PC-3 (cell line): Measurements from ENCODE around the gene CFH. TPM values are rescaled to one million over a fixed set of nuclear protein-coding genes. Genes with fewer than 3 reads are reported as not detected.
A peak's percentile ranks its signal among the peaks of the same experiment; 100 is the strongest.

Experiments
- ATAC-seq: fragments of 200-7000 bp; cut with Tn5 transposase; 2 replicates; pipeline ENCODE4 v1.9.1; 2020; ENCODE audit warnings: mild to moderate bottlenecking, moderate library complexity
- BruUV-seq: library from RNA; stranded (reverse); fragments of 400-500 nt; replicated peaks from 2 replicates; lab custom pipeline; 2021; lab: Mats Ljungman, UMichigan
- CTCF ChIA-PET: fragments of 300-600 bp; sonication (Branson Sonifier 250); formaldehyde crosslinking; loops from one replicate; lab custom pipeline; 2022; ENCODE audit warnings: antibody characterized with exemption; lab: Charles Lee
- POLR2A ChIA-PET: fragments of 300-600 bp; sonication (Branson Sonifier 250); formaldehyde crosslinking; loops from one replicate; lab custom pipeline; 2022; ENCODE audit warnings: antibody characterized with exemption; ENCODE audit not compliant: unreplicated experiment; lab: Charles Lee
- DNase-seq: peaks from one replicate; pipeline ENCODE4 v3.0.0-alpha.2; 2015
- H2AFZ ChIP-seq: fragments of 300-600 bp; sonication (generic); 2 replicates; pipeline ENCODE4 v1.6.0; 2016; ENCODE audit warnings: antibody characterized with exemption, low read length
- H3F3A ChIP-seq: fragments of 300-600 bp; sonication (generic); one replicate; pipeline ENCODE4 v1.6.0; 2017; ENCODE audit warnings: antibody characterized with exemption, low read length, control low read depth, mild to moderate bottlenecking; ENCODE audit not compliant: unreplicated experiment
- H3K27ac ChIP-seq: fragments of 300-600 bp; sonication (generic); 2 replicates; pipeline ENCODE4 v1.5.1; 2016; ENCODE audit warnings: mild to moderate bottlenecking, low read length
- H3K27me3 ChIP-seq: fragments of 300-600 bp; sonication (generic); 2 replicates; pipeline ENCODE4 v1.6.1; 2016; ENCODE audit warnings: low read length, mixed read lengths
- H3K36me3 ChIP-seq: fragments of 300-600 bp; sonication (generic); 2 replicates; pipeline ENCODE4 v1.6.1; 2016; ENCODE audit warnings: low read depth, mixed run types, low read length, mixed read lengths
- H3K4me1 ChIP-seq: fragments of 300-600 bp; sonication (generic); 2 replicates; pipeline ENCODE4 v1.5.1; 2016; ENCODE audit warnings: low read length; ENCODE audit not compliant: insufficient read depth
- H3K4me2 ChIP-seq: fragments of 300-600 bp; sonication (generic); 2 replicates; pipeline ENCODE4 v1.6.0; 2016; ENCODE audit warnings: low read length
- H3K4me3 ChIP-seq: fragments of 300-600 bp; sonication (generic); 2 replicates; pipeline ENCODE4 v1.5.1; 2016; ENCODE audit warnings: mild to moderate bottlenecking, low read length, mixed read lengths
- H3K79me2 ChIP-seq: fragments of 300-600 bp; sonication (generic); 2 replicates; pipeline ENCODE4 v1.6.1; 2017; ENCODE audit warnings: low read length, mixed read lengths
- H3K9ac ChIP-seq: fragments of 300-600 bp; sonication (generic); 2 replicates; pipeline ENCODE4 v1.6.0; 2016; ENCODE audit warnings: mild to moderate bottlenecking, low read length
- H3K9me2 ChIP-seq: fragments of 300-600 bp; sonication (generic); replicated peaks from 2 replicates; pipeline ENCODE4 v1.6.1; 2016; ENCODE audit warnings: mixed run types, low read length, mixed read lengths
- H3K9me3 ChIP-seq: fragments of 300-600 bp; sonication (generic); 2 replicates; pipeline ENCODE4 v1.6.1; 2016; ENCODE audit warnings: low read length, mixed read lengths
- H4K20me1 ChIP-seq: fragments of 300-600 bp; sonication (generic); 2 replicates; pipeline ENCODE4 v1.6.1; 2016; ENCODE audit warnings: low read length, mixed read lengths
- EZH2 ChIP-seq: fragments of 300-600 bp; sonication (generic); IDR thresholded peaks from one replicate; pipeline ENCODE4 v1.6.1; 2017; ENCODE audit warnings: antibody characterized with exemption, mild to moderate bottlenecking, low read length; ENCODE audit not compliant: unreplicated experiment
- EZH2phosphoT487 ChIP-seq: fragments of 300-600 bp; sonication (generic); IDR thresholded peaks from 2 replicates; pipeline ENCODE4 v1.6.1; 2018; ENCODE audit warnings: mild to moderate bottlenecking, antibody characterized with exemption, low read length, borderline replicate concordance
- intact Hi-C: fragments of 100-400 bp; cut with micrococcal nuclease; formaldehyde crosslinking; loops from 2 replicates; pipeline ENCODE4 v1.9.0; 2023
- total RNA-seq: library from RNA; depleted of rRNA; stranded (reverse); fragments of >200 nt; gene quantifications from 2 replicates; pipeline ENCODE4 v1.2.3, GENCODE V29; 2014
- TF ChIP-seq, protein P1 (sequence below): fragments of 300-600 bp; sonication (generic); conservative IDR thresholded peaks from 2 replicates; pipeline ENCODE4 v1.5.1; 2017; ENCODE audit warnings: antibody characterized with exemption, low read depth, mild to moderate bottlenecking, low read length

Gene CFH
- total RNA-seq, 1 experiment from 2014 or later, result 0.80 TPM

DNA sequence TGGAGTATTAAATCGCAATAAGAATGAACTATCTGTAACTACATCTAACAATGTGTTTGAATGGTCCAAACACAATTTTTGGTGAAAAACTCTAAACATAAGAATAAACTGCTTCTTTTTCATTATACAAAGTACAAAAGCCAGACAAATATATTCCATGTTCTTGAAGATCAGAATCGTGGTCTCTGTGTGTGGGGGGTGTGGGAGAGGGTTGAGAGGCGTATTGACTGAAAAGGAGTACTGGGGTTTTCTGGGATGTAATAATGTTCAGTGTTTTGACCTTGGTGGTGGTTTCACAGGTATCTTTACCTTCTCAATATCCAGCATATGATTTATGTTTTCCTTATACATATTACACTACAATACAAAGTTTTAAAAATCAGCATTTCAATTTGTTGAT is 764 bp upstream of the CFH start:
- DNase-seq (no peak), ATAC-seq (no peak)
- no peak overlapping the region for H3K9ac ChIP-seq
- H3F3A ChIP-seq, result no peaks in the 10 kb centered on the region
- no TSS peak for BruUV-seq
- H3K79me2 ChIP-seq, result no peaks in the 10 kb centered on the region
- no peaks in the 10 kb centered on the region for H3K9me3 ChIP-seq
- H3K4me2 ChIP-seq, result 0 out of 2 replicates have a peak overlapping the region, but pooled peaks have one; percentile 62
- no peaks in the 10 kb centered on the region for H3K27me3 ChIP-seq
- TF ChIP-seq, protein P1, sequence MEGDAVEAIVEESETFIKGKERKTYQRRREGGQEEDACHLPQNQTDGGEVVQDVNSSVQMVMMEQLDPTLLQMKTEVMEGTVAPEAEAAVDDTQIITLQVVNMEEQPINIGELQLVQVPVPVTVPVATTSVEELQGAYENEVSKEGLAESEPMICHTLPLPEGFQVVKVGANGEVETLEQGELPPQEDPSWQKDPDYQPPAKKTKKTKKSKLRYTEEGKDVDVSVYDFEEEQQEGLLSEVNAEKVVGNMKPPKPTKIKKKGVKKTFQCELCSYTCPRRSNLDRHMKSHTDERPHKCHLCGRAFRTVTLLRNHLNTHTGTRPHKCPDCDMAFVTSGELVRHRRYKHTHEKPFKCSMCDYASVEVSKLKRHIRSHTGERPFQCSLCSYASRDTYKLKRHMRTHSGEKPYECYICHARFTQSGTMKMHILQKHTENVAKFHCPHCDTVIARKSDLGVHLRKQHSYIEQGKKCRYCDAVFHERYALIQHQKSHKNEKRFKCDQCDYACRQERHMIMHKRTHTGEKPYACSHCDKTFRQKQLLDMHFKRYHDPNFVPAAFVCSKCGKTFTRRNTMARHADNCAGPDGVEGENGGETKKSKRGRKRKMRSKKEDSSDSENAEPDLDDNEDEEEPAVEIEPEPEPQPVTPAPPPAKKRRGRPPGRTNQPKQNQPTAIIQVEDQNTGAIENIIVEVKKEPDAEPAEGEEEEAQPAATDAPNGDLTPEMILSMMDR, result no peak
- TF ChIP-seq EZH2 (no peak), EZH2phosphoT487 (no peak)
- H3K4me1 ChIP-seq, result peaks cover 7% of the 10 kb centered on the region; the same call in 1 of the 2 replicates
- no peaks in the 10 kb centered on the region for H3K36me3 ChIP-seq
- intact Hi-C loops, result loop anchor here (5.0 kb wide), 1 partner anchor 169 kb away; no protein-coding TSS in a partner anchor
- ChIA-PET CTCF (no interaction called here), POLR2A (no interaction called here)
- H3K4me3 ChIP-seq, result no peak overlapping the region
- H4K20me1 ChIP-seq, result no peaks in the 10 kb centered on the region
- no peak overlapping the region for H2AFZ ChIP-seq
- no peaks in the 10 kb centered on the region for H3K9me2 ChIP-seq
- H3K27ac ChIP-seq, result no peak overlapping the region

DNA sequence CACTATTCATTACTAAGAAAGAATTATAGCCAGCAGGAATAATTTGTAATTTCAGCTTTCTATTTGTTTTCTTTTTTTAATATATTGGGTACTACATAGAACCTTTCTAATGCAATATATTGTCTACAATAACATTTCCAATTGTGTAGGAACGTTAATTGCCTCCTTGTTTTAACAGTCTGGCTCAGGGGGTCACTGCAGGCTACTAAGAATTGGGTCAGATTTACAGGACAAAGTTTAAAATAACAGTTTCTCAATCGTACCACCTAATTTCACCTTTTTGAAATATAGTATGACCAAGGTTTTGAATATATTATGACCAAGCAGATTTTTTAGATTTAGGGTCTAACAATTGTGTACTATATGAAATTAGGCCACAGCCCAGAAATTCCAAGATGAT is 2.4 kb downstream of the CFH start:
- no peak overlapping the region for H3K4me2 ChIP-seq
- H3K27me3 ChIP-seq, result no peaks in the 10 kb centered on the region
- no peak for ATAC-seq

DNA sequence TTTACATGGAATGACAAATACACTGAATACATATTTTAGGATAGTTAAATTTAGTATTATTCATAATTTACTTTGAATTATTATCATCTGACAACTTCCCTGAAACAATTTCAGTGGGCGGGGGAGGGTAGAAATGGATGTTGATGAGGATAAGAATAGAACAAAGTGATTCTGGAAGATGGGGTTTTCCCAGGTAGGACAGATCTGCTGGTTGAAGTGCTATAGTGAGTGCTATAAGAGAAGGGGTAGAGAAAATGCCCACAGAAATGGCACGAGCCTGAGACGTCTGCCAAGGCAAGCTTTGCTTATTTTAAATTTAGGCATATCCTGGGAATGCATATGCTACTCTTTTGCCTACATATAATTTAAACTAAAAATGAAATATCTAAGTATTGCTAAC is 3.2 kb downstream of the CFH start:
- ChIA-PET CTCF (no interaction called here), POLR2A (no interaction called here)
- no peak for TF ChIP-seq EZH2phosphoT487
- no peak for TF ChIP-seq EZH2
- TF ChIP-seq, protein P1, result no peak
- Histone ChIP-seq H3K4me2 (no peak overlapping the region), H4K20me1 (no peaks in the 10 kb centered on the region), H3K79me2 (no peaks in the 10 kb centered on the region), H3K9me3 (no peaks in the 10 kb centered on the region), H3K4me3 (no peak overlapping the region), H3K27me3 (no peaks in the 10 kb centered on the region), H3K27ac (no peak overlapping the region), H3K4me1 (peaks cover 7% of the 10 kb centered on the region; the same call in 1 of the 2 replicates), H3K9ac (no peak overlapping the region), H2AFZ (no peak overlapping the region), H3K36me3 (no peaks in the 10 kb centered on the region), H3F3A (no peaks in the 10 kb centered on the region), H3K9me2 (no peaks in the 10 kb centered on the region)
- intact Hi-C loops, result no loop called here
- ATAC-seq (no peak), DNase-seq (no peak)
- no TSS peak for BruUV-seq

More for the DNA sequence above, 2.4 kb downstream of the CFH start:
- Histone ChIP-seq H3K4me3 (no peak overlapping the region), H3K9me2 (no peaks in the 10 kb centered on the region), H3K9ac (no peak overlapping the region), H3K4me1 (peaks cover 7% of the 10 kb centered on the region; the same call in 1 of the 2 replicates), H3K36me3 (no peaks in the 10 kb centered on the region), H4K20me1 (no peaks in the 10 kb centered on the region), H3F3A (no peaks in the 10 kb centered on the region), H2AFZ (no peak overlapping the region), H3K79me2 (no peaks in the 10 kb centered on the region), H3K9me3 (no peaks in the 10 kb centered on the region), H3K27ac (no peak overlapping the region)
- intact Hi-C loops, result loop anchor here (5.0 kb wide), 1 partner anchor 172 kb away; no protein-coding TSS in a partner anchor
- CTCF ChIA-PET, result no interaction called here
- TF ChIP-seq EZH2 (no peak), EZH2phosphoT487 (no peak)
- TF ChIP-seq, protein P1, result no peak
- no peak for DNase-seq
- POLR2A ChIA-PET, result no interaction called here
- no TSS peak for BruUV-seq
